Measurements from ENCODE around the gene ITGB3BP. TPM values are rescaled to one million over a fixed set of nuclear protein-coding genes. Genes with fewer than 3 reads are reported as not detected.

ITGB3BP gene
- total RNA-seq, 4 donors from 2014 or later, result 7.0 to 11.7 (median 8.9) TPM

- no peak for DNase-seq (ENCODE audit: low spot score in 2 of 2)
- no peak for TF ChIP-seq POLR2A (IDR thresholded peaks at IDR 0.05)
- TF ChIP-seq CTCF (IDR thresholded peaks at IDR 0.05), result no peak
- H3K4me3 ChIP-seq (ENCODE audit: low read depth, poor library complexity, severe bottlenecking), result no peak overlapping the region
- intact Hi-C loops (cut with DNase I; ENCODE audit: low total_unique reads), result no loop called here
Observed at GRCh38 chr1:63458750-63459149, 64.3 kb downstream of the ITGB3BP start.

GRCh38 chr1:63454269-63454668, 68.8 kb downstream of the ITGB3BP start:
- no peak for DNase-seq (ENCODE audit: low spot score in 2 of 2)
- no peak overlapping the region for H3K4me3 ChIP-seq (ENCODE audit: low read depth, poor library complexity, severe bottlenecking)
- intact Hi-C loops (cut with DNase I; ENCODE audit: low total_unique reads), result no loop called here
- TF ChIP-seq CTCF (IDR thresholded peaks at IDR 0.05) (no peak), POLR2A (IDR thresholded peaks at IDR 0.05) (no peak)

- DNase-seq (ENCODE audit: low spot score in 2 of 2), result no peak
- intact Hi-C loops (cut with DNase I; ENCODE audit: low total_unique reads), result no loop called here
- WGBS, 2 donors, result 96 to 98% methylated on average over 2 of the region's 2 CpGs
- TF ChIP-seq POLR2A (IDR thresholded peaks at IDR 0.05) (no peak), CTCF (IDR thresholded peaks at IDR 0.05) (no peak)
- H3K4me3 ChIP-seq (ENCODE audit: low read depth, poor library complexity, severe bottlenecking), result no peak overlapping the region
Observed at GRCh38 chr1:63453232-63453631, 69.8 kb downstream of the ITGB3BP start.

GRCh38 chr1:63450416-63450815, 72.6 kb downstream of the ITGB3BP start:
- DNase-seq (ENCODE audit: low spot score in 2 of 2), result no peak
- H3K4me3 ChIP-seq (ENCODE audit: low read depth, poor library complexity, severe bottlenecking), result no peak overlapping the region
- TF ChIP-seq POLR2A (IDR thresholded peaks at IDR 0.05) (no peak), CTCF (IDR thresholded peaks at IDR 0.05) (no peak)
- 78 to 81% methylated on average over 1 of the region's 1 CpG for WGBS, 2 donors
- intact Hi-C loops (cut with DNase I; ENCODE audit: low total_unique reads), result no loop called here

GRCh38 chr1:63448731-63449246, 74.2 kb downstream of the ITGB3BP start:
- DNase-seq (ENCODE audit: low spot score in 2 of 2), result no peak
- no peak overlapping the region for H3K4me3 ChIP-seq (ENCODE audit: low read depth, poor library complexity, severe bottlenecking)
- no peak for TF ChIP-seq POLR2A (IDR thresholded peaks at IDR 0.05)
- TF ChIP-seq CTCF (IDR thresholded peaks at IDR 0.05), result no peak
- WGBS, 2 donors, result 85 to 88% methylated on average over 3 of the region's 3 CpGs
- intact Hi-C loops (cut with DNase I; ENCODE audit: low total_unique reads), result no loop called here

GRCh38 chr1:63442141-63442475, 80.9 kb downstream of the ITGB3BP start:
- TF ChIP-seq POLR2A (IDR thresholded peaks at IDR 0.05) (no peak), CTCF (IDR thresholded peaks at IDR 0.05) (no peak)
- no peak for DNase-seq (ENCODE audit: low spot score in 2 of 2)
- intact Hi-C loops (cut with DNase I; ENCODE audit: low total_unique reads), result no loop called here
- H3K4me3 ChIP-seq (ENCODE audit: low read depth, poor library complexity, severe bottlenecking), result no peak overlapping the region
